Prostate gland (tissue), 2 donors: ENCODE results near the gene IL32. TPM values are rescaled to one million over a fixed set of nuclear protein-coding genes. Genes with fewer than 3 reads are reported as not detected.
"Not testable (repeated sequence)": the region's sequence is repeated elsewhere in the genome, so short reads cannot be mapped to it uniquely, and the experiment has no call there.

Experiments used
- DNase-seq: peaks from one replicate; pipeline ENCODE4 v3.0.0-alpha.2; 2019; ENCODE audit warnings: low spot score
- H3K27ac ChIP-seq, 2 donors: fragments of 200-600 bp; sonication (generic); 2 replicates each; pipeline ENCODE4 v1.5.1; 2017 to 2019
- H3K27me3 ChIP-seq: fragments of 200-600 bp; sonication (generic); replicated peaks from 2 replicates; pipeline ENCODE4 v1.5.1; 2019; ENCODE audit not compliant: insufficient read depth
- H3K36me3 ChIP-seq, 2 donors: fragments of 200-600 bp; sonication (generic); 1 replicate in 1 of 2; 2 replicates in 1 of 2; pipeline versions ENCODE4 v1.5.1 to v1.8.1; 2017 to 2019
- H3K4me1 ChIP-seq: fragments of 200-600 bp; sonication (generic); replicated peaks from 2 replicates; pipeline ENCODE4 v1.5.1; 2019
- H3K4me3 ChIP-seq, 2 donors: fragments of 200-600 bp; sonication (generic); 2 replicates each; pipeline ENCODE4 v1.5.1; 2017 to 2019
- H3K9me3 ChIP-seq: fragments of 200-600 bp; sonication (generic); 2 replicates; pipeline ENCODE4 v1.5.1; 2017
- CTCF ChIP-seq, 4 experiments: fragments of 200-600 bp in 2 of 4; fragments of 450-650 bp in 2 of 4; sonication (generic) in 2 of 4; IDR thresholded peaks; 1 replicate in 3 of 4; 2 replicates in 1 of 4; pipeline ENCODE4 v1.5.1; 2016 to 2019; ENCODE audit warnings: antibody characterized with exemption in 4 of 4, mild to moderate bottlenecking in 2 of 4, moderate library complexity in 2 of 4
- POLR2A ChIP-seq: fragments of 450-650 bp; IDR thresholded peaks from one replicate; pipeline ENCODE4 v1.6.1; 2016; ENCODE audit warnings: antibody characterized with exemption, mild to moderate bottlenecking
- POLR2AphosphoS5 ChIP-seq: sonication (generic); formaldehyde crosslinking; IDR thresholded peaks from one replicate; pipeline ENCODE4 v1.6.1; 2017; ENCODE audit warnings: antibody characterized with exemption
- WGBS: methylation state at CpG from one replicate; pipeline ENCODE4 v1.1.5; 2018; 5-methylcytosine and 5-hydroxymethylcytosine counted together
- intact Hi-C: fragments of 100-400 bp; cut with DNase I; formaldehyde crosslinking; loops from one replicate; pipeline ENCODE4 v1.14.2; 2022
- total RNA-seq, 2 donors: library from RNA; depleted of rRNA; stranded (reverse); fragments of >200 nt; gene quantifications; one replicate each; pipeline ENCODE4 v1.1.0, GENCODE V29; 2016

The IL32 gene
- total RNA-seq, 2 donors from 2014 or later = 13.5 to 33.3 TPM

- Histone ChIP-seq H3K4me3 (no peak overlapping the region), H3K4me1 (peaks cover 7% of the 10 kb centered on the region), H3K27me3 (no peaks in the 10 kb centered on the region), H3K27ac (no peak overlapping the region), H3K9me3 (no peaks in the 10 kb centered on the region), H3K36me3 (no peaks in the 10 kb centered on the region)
- WGBS = 83% methylated on average over 6 of the region's 6 CpGs
- no peak for DNase-seq
- intact Hi-C loops = no loop called here
- TF ChIP-seq POLR2AphosphoS5 (no peak), POLR2A (no peak), CTCF (IDR thresholded peaks at IDR 0.05) (no peak)
Observed at GRCh38 chr16:3062553-3062952, 2.9 kb upstream of the IL32 start.

GRCh38 chr16:3063625-3064386 is 1.6 kb upstream of the IL32 start:
- Histone ChIP-seq H3K27ac (no peak overlapping the region), H3K36me3 (no peaks in the 10 kb centered on the region), H3K4me3 (no peak overlapping the region), H3K4me1 (peaks cover 4% of the 10 kb centered on the region), H3K9me3 (no peaks in the 10 kb centered on the region), H3K27me3 (no peaks in the 10 kb centered on the region)
- DNase-seq = no peak
- 89% methylated on average over 8 of the region's 8 CpGs for WGBS
- TF ChIP-seq CTCF (IDR thresholded peaks at IDR 0.05) = no peak
- no peak for TF ChIP-seq POLR2AphosphoS5
- no peak for TF ChIP-seq POLR2A
- intact Hi-C loops = no loop called here

- Histone ChIP-seq H3K4me1 (no peaks in the 10 kb centered on the region), H3K36me3 (no peaks in the 10 kb centered on the region), H3K27ac (peak overlapping the region; percentile 40 to 50), H3K27me3 (no peaks in the 10 kb centered on the region), H3K9me3 (no peaks in the 10 kb centered on the region), H3K4me3 (peak overlapping the region; percentile 6 to 7)
- WGBS = 64% methylated on average over 26 of the region's 26 CpGs
- intact Hi-C loops = no loop called here
- TF ChIP-seq POLR2A (no peak), POLR2AphosphoS5 (no peak), CTCF (IDR thresholded peaks at IDR 0.05) (no peak)
- DNase-seq = no peak
Observed at GRCh38 chr16:3065742-3066439, 451 bp downstream of the IL32 start.

GRCh38 chr16:3066440-3066748 is 954 bp downstream of the IL32 start:
- no peaks in the 10 kb centered on the region for H3K36me3 ChIP-seq
- no peaks in the 10 kb centered on the region for H3K27me3 ChIP-seq
- no peaks in the 10 kb centered on the region for H3K9me3 ChIP-seq
- DNase-seq = no peak
- peak overlapping the region in 1 of 2 donors; percentile 40 for H3K27ac ChIP-seq
- TF ChIP-seq CTCF (IDR thresholded peaks at IDR 0.05) = no peak
- TF ChIP-seq POLR2A = no peak
- no peak for TF ChIP-seq POLR2AphosphoS5
- H3K4me1 ChIP-seq = no peaks in the 10 kb centered on the region
- intact Hi-C loops = no loop called here
- H3K4me3 ChIP-seq = peak overlapping the region; percentile 6 to 7
- WGBS = 88% methylated on average over 7 of the region's 7 CpGs

- TF ChIP-seq CTCF (IDR thresholded peaks at IDR 0.05) (no peak), POLR2A (no peak), POLR2AphosphoS5 (no peak)
- H3K9me3 ChIP-seq = no peaks in the 10 kb centered on the region
- 57% methylated on average over 4 of the region's 4 CpGs for WGBS
- H3K27me3 ChIP-seq = no peaks in the 10 kb centered on the region
- no peak overlapping the region for H3K27ac ChIP-seq
- H3K36me3 ChIP-seq = no peaks in the 10 kb centered on the region
- no peak for DNase-seq
- H3K4me3 ChIP-seq = no peak overlapping the region
- intact Hi-C loops = no loop called here
- no peaks in the 10 kb centered on the region for H3K4me1 ChIP-seq
Observed at GRCh38 chr16:3068487-3068886, 3.0 kb downstream of the IL32 start.

- H3K4me1 ChIP-seq, DNase-seq, H3K9me3 ChIP-seq, H3K36me3 ChIP-seq, H3K27me3 ChIP-seq, H3K4me3 ChIP-seq, intact Hi-C loops, H3K27ac ChIP-seq: not testable (repeated sequence)
- 84% methylated on average over 10 of the region's 11 CpGs for WGBS
Observed at GRCh38 chr16:3069146-3069545, 3.7 kb downstream of the IL32 start.
